ENCODE results near the gene NR2E1. TPM values are rescaled to one million over a fixed set of nuclear protein-coding genes. Genes with fewer than 3 reads are reported as not detected.

The NR2E1 gene
- total and polyA plus RNA-seq, 2 of the 13 experiments (the other 11 are each of a cell fraction or from before 2014, with no cell fraction given): not detected

DNA sequence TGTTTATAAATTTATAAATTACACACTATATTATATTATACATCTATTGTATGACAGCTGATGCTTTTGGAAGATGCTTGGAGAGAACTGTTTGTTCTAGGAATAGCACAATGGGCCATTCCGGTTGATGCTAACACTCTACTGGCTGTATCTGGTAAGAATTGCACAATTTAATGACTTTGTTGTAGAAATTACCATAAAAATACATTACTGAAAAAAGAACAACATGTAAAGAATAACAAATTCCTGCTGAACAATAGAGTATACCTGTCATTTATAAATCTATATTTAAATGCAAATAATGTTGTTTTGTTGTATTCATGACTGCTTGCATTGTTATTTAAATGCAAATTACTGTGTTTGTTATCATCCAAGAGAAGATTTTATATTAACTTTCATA is 14.4 kb downstream of the NR2E1 start:
- no peak overlapping the region for H2AFZ ChIP-seq (ENCODE audit: low read length)
- H3K9me3 ChIP-seq (ENCODE audit: low read length): no peaks in the 10 kb centered on the region
- no peak for FAIRE-seq
- whole genome bisulfite sequencing (ENCODE audit: low lambda C conversion rate): 17% methylated on average over 1 of the region's 1 CpG
- peaks cover 8% of the 10 kb centered on the region; the same call in 1 of the 2 replicates for H3K4me1 ChIP-seq (ENCODE audit: insufficient read depth, low read length)
- BruUV-seq (replicated peaks): no TSS peak
- TF ChIP-seq ZNF570 (CRISPR knock-in tag; IDR thresholded peaks at IDR 0.05; ENCODE audit: borderline replicate concordance) (no peak), KDM4B (CRISPR knock-in tag; IDR thresholded peaks at IDR 0.05) (no peak), IKZF5 (CRISPR knock-in tag; IDR thresholded peaks at IDR 0.05) (no peak), ZIK1 (CRISPR knock-in tag; IDR thresholded peaks at IDR 0.05; ENCODE audit: borderline replicate concordance, low read depth) (no peak), ZKSCAN5 (CRISPR knock-in tag; IDR thresholded peaks at IDR 0.05) (no peak), ARID5B (CRISPR knock-in tag; IDR thresholded peaks at IDR 0.05) (no peak), BRD4 (CRISPR knock-in tag; IDR thresholded peaks at IDR 0.05) (no peak), ZNF333 (CRISPR knock-in tag; IDR thresholded peaks at IDR 0.05; ENCODE audit: borderline replicate concordance) (no peak), ZNF850 (CRISPR knock-in tag; conservative IDR thresholded peaks at IDR 0.05) (no peak), RARG (CRISPR knock-in tag; IDR thresholded peaks at IDR 0.05; ENCODE audit: low read depth) (no peak), HDAC2 (CRISPR knock-in tag; IDR thresholded peaks at IDR 0.05) (no peak), ZNF326 (CRISPR knock-in tag; IDR thresholded peaks at IDR 0.05; ENCODE audit: borderline replicate concordance) (no peak), REL (CRISPR knock-in tag; conservative IDR thresholded peaks at IDR 0.05) (no peak)
- TF ChIP-seq, protein P1, sequence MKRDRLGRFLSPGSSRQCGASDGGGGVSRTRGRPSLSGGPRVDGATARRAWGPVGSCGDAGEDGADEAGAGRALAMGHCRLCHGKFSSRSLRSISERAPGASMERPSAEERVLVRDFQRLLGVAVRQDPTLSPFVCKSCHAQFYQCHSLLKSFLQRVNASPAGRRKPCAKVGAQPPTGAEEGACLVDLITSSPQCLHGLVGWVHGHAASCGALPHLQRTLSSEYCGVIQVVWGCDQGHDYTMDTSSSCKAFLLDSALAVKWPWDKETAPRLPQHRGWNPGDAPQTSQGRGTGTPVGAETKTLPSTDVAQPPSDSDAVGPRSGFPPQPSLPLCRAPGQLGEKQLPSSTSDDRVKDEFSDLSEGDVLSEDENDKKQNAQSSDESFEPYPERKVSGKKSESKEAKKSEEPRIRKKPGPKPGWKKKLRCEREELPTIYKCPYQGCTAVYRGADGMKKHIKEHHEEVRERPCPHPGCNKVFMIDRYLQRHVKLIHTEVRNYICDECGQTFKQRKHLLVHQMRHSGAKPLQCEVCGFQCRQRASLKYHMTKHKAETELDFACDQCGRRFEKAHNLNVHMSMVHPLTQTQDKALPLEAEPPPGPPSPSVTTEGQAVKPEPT (CRISPR knock-in tag; IDR thresholded peaks at IDR 0.05; ENCODE audit: low read depth): no peak
- H3K36me3 ChIP-seq (replicated peaks in 1 of 2; ENCODE audit: control insufficient read depth in 1 of 2, insufficient read depth in 2 of 2, low read length in 2 of 2): no peaks in the 10 kb centered on the region
- intact Hi-C loops (cut with micrococcal nuclease; ENCODE audit: unreplicated experiment): no loop called here
- in situ Hi-C loops (cut with HindIII; ENCODE audit: extremely low pct_ligation_motif_present, low pct_unique_long_range_greater_than_20kb): no loop called here
- H3K4me3 ChIP-seq (replicated peaks in 1 of 3; ENCODE audit: insufficient read depth in 1 of 3, low read depth in 2 of 3, low read length in 3 of 3): no peak overlapping the region
- H3K27ac ChIP-seq (ENCODE audit: extremely low read length, insufficient read depth, low read length): no peak overlapping the region
- H3K27me3 ChIP-seq (ENCODE audit: control insufficient read depth in 1 of 2, insufficient read depth in 2 of 2, low read length in 2 of 2): peaks cover 1 to 34% of the 10 kb centered on the region in 2 experiments; a peak in 3 of 5 replicates
- no peak for DNase-seq (ENCODE audit: low spot score)
- no peak overlapping the region for H3K9ac ChIP-seq (ENCODE audit: insufficient read depth, low read depth, low read length)
- no peak overlapping the region for H3K4me2 ChIP-seq (ENCODE audit: low read depth, low read length)
- ATAC-seq: no peak
- no peaks in the 10 kb centered on the region for H3K79me2 ChIP-seq (ENCODE audit: insufficient read depth, low read length)
- H4K20me1 ChIP-seq (ENCODE audit: insufficient read depth, low read length): no peaks in the 10 kb centered on the region
- POLR2A ChIA-PET: no interaction called here
- CTCF ChIA-PET (ENCODE audit: low intra/inter-chr PET ratio, low total read pairs): no interaction called here
